GM19025 (cell line): ENCODE results near the gene IFI30.

Experiments used
- ATAC-seq: cut with Tn5 transposase; IDR thresholded peaks from one replicate; pipeline ENCODE4 v1.9.1; 2021; ENCODE audit warnings: mild to moderate bottlenecking, low read depth, moderate library complexity; ENCODE audit not compliant: unreplicated experiment

IFI30 gene

GRCh38 chr19:18221815-18222725, 48.5 kb downstream of the IFI30 start:
- no peak for ATAC-seq

GRCh38 chr19:18223860-18224524, 50.4 kb downstream of the IFI30 start:
- ATAC-seq = no peak

GRCh38 chr19:18224525-18225354, 51.1 kb downstream of the IFI30 start:
- ATAC-seq = peak; percentile 94

- no peak for ATAC-seq
Observed at GRCh38 chr19:18225355-18225701, 51.7 kb downstream of the IFI30 start.

GRCh38 chr19:18225702-18226468, 52.3 kb downstream of the IFI30 start, which contains the start of gene PDE4C:
PDE4C (minus strand) TSS chr19:18226438; CDS start chr19:18226415, 23 bp downstream.
- ATAC-seq = no peak

- ATAC-seq = no peak
Observed at GRCh38 chr19:18226956-18227780, 53.6 kb downstream of the IFI30 start.
